GM12873 (cell line): ENCODE results near the gene PNLIP.

ENCODE experiments used
- CTCF ChIP-seq: IDR thresholded peaks from 2 replicates; pipeline ENCODE4 v1.5.1; 2012; ENCODE audit warnings: low read depth, mild to moderate bottlenecking, moderate library complexity, low read length, control low read depth; ENCODE audit not compliant: insufficient read depth; ENCODE audit errors: missing control alignments

PNLIP gene

GRCh38 chr10:116526219-116526618 is 19.5 kb upstream of the PNLIP start:
- TF ChIP-seq CTCF = no peak

- TF ChIP-seq CTCF = no peak
Measured at GRCh38 chr10:116536810-116537209, 8.9 kb upstream of the PNLIP start.

GRCh38 chr10:116538456-116538855 is 7.3 kb upstream of the PNLIP start:
- no peak for TF ChIP-seq CTCF

- TF ChIP-seq CTCF = no peak
Measured at GRCh38 chr10:116538992-116539391, 6.7 kb upstream of the PNLIP start.

GRCh38 chr10:116540814-116541213 is 4.9 kb upstream of the PNLIP start:
- no peak for TF ChIP-seq CTCF

GRCh38 chr10:116542007-116542677 is 3.6 kb upstream of the PNLIP start:
- no peak for TF ChIP-seq CTCF

- TF ChIP-seq CTCF = no peak
Measured at GRCh38 chr10:116545122-116545521, 609 bp upstream of the PNLIP start.
